Tibial nerve (tissue), 4 donors: ENCODE results near the gene ST3GAL6.

Experiments
- CTCF ChIP-seq, 5 experiments: fragments of 200-600 bp in 3 of 5; fragments of 450-650 bp in 2 of 5; sonication (generic) in 3 of 5; IDR thresholded peaks; one replicate each; pipeline ENCODE4 v1.5.1; 2016 to 2019; ENCODE audit warnings: antibody characterized with exemption in 5 of 5, mild to moderate bottlenecking in 3 of 5, moderate library complexity in 2 of 5
- EP300 ChIP-seq, 2 donors: sonication (generic); formaldehyde crosslinking; IDR thresholded peaks; one replicate each; pipeline ENCODE4 v1.6.1; 2017; ENCODE audit warnings: antibody characterized with exemption in 2 of 2, mild to moderate bottlenecking in 1 of 2
- POLR2A ChIP-seq, 2 donors: fragments of 450-650 bp; IDR thresholded peaks; one replicate each; pipeline ENCODE4 v1.6.1; 2017; ENCODE audit warnings: antibody characterized with exemption in 2 of 2, mild to moderate bottlenecking in 2 of 2, moderate library complexity in 2 of 2

DNA sequence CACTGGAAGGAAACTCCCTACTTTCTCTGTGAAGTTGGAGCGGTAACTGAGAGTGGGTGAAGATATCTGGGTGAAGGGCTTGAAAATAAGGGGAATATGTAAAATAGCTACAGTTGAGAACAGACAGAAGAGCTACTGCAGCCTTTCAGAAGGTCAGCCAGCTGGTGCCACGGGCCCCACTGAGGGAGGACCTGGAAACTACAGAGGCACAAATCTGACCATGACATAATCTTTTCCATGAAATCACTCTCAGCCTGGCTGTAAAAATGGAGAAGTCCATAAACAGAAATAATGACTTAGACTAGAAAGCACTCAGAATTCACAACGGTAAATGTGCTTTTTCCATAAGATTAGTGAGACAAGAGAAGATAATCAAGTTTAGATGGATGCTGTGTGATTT is 46.4 kb downstream of the ST3GAL6 start:
- TF ChIP-seq CTCF (IDR thresholded peaks at IDR 0.05) (no peak), POLR2A (IDR thresholded peaks at IDR 0.05) (no peak), EP300 (IDR thresholded peaks at IDR 0.05) (no peak)
